ENCODE measurements around the gene HS3ST4.

DNA sequence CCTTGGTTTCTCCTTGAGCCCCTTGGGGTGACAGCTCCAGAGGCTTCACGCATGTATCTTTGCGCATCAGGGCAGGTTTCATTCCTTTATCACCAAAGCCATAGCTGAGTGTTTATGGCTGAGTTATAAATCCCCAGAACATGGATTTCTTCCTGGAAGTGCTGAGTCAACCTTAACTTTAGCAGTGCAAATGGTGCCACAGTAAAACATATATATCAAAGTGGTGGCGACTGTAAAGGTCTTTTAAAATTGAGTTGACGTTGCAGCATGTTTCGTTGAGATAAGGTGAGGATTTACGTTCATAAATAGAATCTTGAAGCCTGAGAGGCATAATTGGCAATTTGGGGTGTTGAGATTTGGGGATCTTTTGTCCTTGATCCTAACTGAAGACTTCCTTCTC, 214.1 kb downstream of the HS3ST4 start:
- TF ChIP-seq, protein P1, sequence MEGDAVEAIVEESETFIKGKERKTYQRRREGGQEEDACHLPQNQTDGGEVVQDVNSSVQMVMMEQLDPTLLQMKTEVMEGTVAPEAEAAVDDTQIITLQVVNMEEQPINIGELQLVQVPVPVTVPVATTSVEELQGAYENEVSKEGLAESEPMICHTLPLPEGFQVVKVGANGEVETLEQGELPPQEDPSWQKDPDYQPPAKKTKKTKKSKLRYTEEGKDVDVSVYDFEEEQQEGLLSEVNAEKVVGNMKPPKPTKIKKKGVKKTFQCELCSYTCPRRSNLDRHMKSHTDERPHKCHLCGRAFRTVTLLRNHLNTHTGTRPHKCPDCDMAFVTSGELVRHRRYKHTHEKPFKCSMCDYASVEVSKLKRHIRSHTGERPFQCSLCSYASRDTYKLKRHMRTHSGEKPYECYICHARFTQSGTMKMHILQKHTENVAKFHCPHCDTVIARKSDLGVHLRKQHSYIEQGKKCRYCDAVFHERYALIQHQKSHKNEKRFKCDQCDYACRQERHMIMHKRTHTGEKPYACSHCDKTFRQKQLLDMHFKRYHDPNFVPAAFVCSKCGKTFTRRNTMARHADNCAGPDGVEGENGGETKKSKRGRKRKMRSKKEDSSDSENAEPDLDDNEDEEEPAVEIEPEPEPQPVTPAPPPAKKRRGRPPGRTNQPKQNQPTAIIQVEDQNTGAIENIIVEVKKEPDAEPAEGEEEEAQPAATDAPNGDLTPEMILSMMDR (IDR thresholded peaks at IDR 0.05): no peak
- no peak for TF ChIP-seq POLR2A (IDR thresholded peaks at IDR 0.05)
